ENCODE data around the gene RYR2.

DNA sequence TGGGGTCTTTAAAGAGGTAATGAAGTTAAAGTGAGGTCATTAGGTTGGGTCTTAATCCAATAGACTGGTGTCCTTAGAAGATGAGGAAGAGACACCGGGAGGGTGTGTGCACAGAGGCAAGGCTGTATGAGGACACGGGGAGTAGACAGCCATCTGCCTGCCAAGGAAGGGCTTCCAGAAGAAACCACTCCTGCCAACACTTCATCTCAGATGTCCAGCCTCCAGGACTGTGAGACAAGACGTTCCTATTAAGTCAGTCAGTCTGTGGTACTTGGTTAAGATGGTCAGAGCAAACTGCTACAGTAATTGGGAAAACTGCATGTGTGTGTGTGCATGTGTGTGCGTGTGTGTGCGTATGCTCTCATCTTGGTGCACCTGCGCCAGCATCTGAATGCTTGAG is 77.1 kb downstream of the RYR2 start:
- TF ChIP-seq, protein P1, sequence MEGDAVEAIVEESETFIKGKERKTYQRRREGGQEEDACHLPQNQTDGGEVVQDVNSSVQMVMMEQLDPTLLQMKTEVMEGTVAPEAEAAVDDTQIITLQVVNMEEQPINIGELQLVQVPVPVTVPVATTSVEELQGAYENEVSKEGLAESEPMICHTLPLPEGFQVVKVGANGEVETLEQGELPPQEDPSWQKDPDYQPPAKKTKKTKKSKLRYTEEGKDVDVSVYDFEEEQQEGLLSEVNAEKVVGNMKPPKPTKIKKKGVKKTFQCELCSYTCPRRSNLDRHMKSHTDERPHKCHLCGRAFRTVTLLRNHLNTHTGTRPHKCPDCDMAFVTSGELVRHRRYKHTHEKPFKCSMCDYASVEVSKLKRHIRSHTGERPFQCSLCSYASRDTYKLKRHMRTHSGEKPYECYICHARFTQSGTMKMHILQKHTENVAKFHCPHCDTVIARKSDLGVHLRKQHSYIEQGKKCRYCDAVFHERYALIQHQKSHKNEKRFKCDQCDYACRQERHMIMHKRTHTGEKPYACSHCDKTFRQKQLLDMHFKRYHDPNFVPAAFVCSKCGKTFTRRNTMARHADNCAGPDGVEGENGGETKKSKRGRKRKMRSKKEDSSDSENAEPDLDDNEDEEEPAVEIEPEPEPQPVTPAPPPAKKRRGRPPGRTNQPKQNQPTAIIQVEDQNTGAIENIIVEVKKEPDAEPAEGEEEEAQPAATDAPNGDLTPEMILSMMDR (IDR thresholded peaks at IDR 0.05) = no peak
- no peak for TF ChIP-seq POLR2A (IDR thresholded peaks at IDR 0.05)
- no peak for TF ChIP-seq EP300 (IDR thresholded peaks at IDR 0.05)
- TF ChIP-seq POLR2AphosphoS5 (IDR thresholded peaks at IDR 0.05) = no peak
